GM18873 (cell line): ENCODE results near the gene SLC7A11.
"Not testable (repeated sequence)": the region's sequence is repeated elsewhere in the genome, so short reads cannot be mapped to it uniquely, and the experiment has no call there.

ENCODE experiments used
- ATAC-seq: cut with Tn5 transposase; IDR thresholded peaks from one replicate; pipeline ENCODE4 v1.9.1; 2021; ENCODE audit warnings: mild to moderate bottlenecking, moderate library complexity, moderate number of reproducible peaks; ENCODE audit not compliant: unreplicated experiment, low FRiP score

Gene SLC7A11

GRCh38 chr4:138247643-138248042, 5.5 kb upstream of the SLC7A11 start:
- no peak for ATAC-seq

GRCh38 chr4:138243369-138243768, 1.2 kb upstream of the SLC7A11 start:
- no peak for ATAC-seq

GRCh38 chr4:138242834-138243156, 646 bp upstream of the SLC7A11 start:
- ATAC-seq, result no peak

GRCh38 chr4:138241281-138242075, 671 bp downstream of the SLC7A11 start:
- no peak for ATAC-seq

GRCh38 chr4:138239491-138239890, 2.7 kb downstream of the SLC7A11 start:
- no peak for ATAC-seq

GRCh38 chr4:138238521-138239292, 3.4 kb downstream of the SLC7A11 start:
- ATAC-seq, result no peak

GRCh38 chr4:138237132-138237531, 5.0 kb downstream of the SLC7A11 start:
- ATAC-seq, result not testable (repeated sequence)

GRCh38 chr4:138236037-138236436, 6.1 kb downstream of the SLC7A11 start:
- ATAC-seq, result no peak

GRCh38 chr4:138235419-138235952, 6.7 kb downstream of the SLC7A11 start:
- ATAC-seq, result no peak

GRCh38 chr4:138234248-138234647, 7.9 kb downstream of the SLC7A11 start:
- no peak for ATAC-seq

GRCh38 chr4:138233313-138234034, 8.7 kb downstream of the SLC7A11 start:
- ATAC-seq, result no peak

GRCh38 chr4:138232364-138232763, 9.8 kb downstream of the SLC7A11 start:
- no peak for ATAC-seq

- ATAC-seq, result no peak
These were observed 12.1 kb downstream of the SLC7A11 start for GRCh38 chr4:138230048-138230447.

- ATAC-seq, result no peak
These were observed 13.0 kb downstream of the SLC7A11 start for GRCh38 chr4:138229160-138229559.

- no peak for ATAC-seq
These were observed 15.8 kb downstream of the SLC7A11 start for GRCh38 chr4:138226351-138226750.

GRCh38 chr4:138225477-138225876, 16.7 kb downstream of the SLC7A11 start:
- ATAC-seq, result no peak

- no peak for ATAC-seq
These were observed 17.5 kb downstream of the SLC7A11 start for GRCh38 chr4:138224614-138225013.

GRCh38 chr4:138223231-138223910, 18.8 kb downstream of the SLC7A11 start:
- ATAC-seq, result no peak

GRCh38 chr4:138222046-138222445, 20.1 kb downstream of the SLC7A11 start:
- ATAC-seq, result no peak

GRCh38 chr4:138218976-138219375, 23.2 kb downstream of the SLC7A11 start:
- no peak for ATAC-seq
